GM12874 (cell line): ENCODE measurements around the gene CHD5.

ENCODE experiments used
- TF ChIP-seq, protein P1 (sequence below): IDR thresholded peaks from 2 replicates; pipeline ENCODE4 v1.5.1; 2011; ENCODE audit warnings: low read depth, mild to moderate bottlenecking, control low read depth, low read length, moderate library complexity; ENCODE audit not compliant: insufficient read depth

Gene CHD5

DNA sequence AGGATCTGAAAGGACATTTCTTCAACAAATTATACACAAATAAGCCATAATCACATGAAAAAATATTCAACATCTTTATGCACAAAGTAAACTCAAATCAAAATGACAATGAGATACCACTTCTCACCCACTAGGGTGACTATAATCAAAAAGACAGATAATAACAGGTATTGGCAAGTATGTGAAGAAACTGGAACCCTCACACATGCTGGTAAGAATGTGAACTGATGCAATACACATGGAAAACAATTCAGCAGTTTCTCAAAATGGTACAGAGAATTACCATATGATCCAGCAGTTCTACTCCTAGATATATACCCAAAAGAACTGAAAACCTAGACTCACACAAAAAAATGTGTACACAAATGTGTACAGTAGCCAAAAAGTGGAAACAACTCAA is 62.5 kb downstream of the CHD5 start:
- TF ChIP-seq, protein P1, sequence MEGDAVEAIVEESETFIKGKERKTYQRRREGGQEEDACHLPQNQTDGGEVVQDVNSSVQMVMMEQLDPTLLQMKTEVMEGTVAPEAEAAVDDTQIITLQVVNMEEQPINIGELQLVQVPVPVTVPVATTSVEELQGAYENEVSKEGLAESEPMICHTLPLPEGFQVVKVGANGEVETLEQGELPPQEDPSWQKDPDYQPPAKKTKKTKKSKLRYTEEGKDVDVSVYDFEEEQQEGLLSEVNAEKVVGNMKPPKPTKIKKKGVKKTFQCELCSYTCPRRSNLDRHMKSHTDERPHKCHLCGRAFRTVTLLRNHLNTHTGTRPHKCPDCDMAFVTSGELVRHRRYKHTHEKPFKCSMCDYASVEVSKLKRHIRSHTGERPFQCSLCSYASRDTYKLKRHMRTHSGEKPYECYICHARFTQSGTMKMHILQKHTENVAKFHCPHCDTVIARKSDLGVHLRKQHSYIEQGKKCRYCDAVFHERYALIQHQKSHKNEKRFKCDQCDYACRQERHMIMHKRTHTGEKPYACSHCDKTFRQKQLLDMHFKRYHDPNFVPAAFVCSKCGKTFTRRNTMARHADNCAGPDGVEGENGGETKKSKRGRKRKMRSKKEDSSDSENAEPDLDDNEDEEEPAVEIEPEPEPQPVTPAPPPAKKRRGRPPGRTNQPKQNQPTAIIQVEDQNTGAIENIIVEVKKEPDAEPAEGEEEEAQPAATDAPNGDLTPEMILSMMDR: no peak

DNA sequence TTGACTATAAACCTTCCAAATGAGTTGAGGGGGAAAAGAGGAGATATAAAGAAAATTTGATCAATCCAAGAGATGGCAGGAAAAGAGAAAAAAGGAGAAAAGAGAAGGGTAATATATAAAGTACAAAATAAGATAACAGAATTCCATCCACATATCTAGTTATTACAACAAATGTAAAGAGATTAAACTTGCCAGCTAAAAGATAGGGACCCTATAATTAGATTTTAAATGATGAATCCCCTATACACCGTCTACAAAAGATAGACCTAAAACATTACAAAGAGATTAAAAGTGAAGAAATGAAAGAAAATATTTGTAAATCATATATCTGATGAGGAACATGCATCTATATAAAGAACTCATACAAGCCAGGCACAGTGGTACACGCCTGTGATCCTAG is 63.1 kb downstream of the CHD5 start:
- TF ChIP-seq, protein P1: no peak

DNA sequence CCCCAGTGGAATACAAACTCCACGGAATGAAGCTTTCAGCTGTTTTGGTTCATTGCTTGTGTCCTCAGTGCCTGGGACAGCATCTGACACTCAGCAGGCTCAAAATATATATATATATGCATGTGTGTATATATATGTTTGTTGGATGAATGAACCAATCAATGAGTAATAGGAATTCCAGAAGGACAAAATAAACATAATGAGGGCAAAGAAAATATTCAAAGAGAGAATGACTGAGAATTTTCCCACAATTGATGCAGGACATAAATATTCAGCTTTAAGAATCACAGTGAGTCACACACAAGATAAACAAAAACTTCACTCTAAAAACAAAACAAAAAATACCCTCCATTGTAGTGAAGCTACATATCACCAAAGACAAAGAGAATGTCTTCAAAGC is 64.0 kb downstream of the CHD5 start:
- TF ChIP-seq, protein P1: no peak

DNA sequence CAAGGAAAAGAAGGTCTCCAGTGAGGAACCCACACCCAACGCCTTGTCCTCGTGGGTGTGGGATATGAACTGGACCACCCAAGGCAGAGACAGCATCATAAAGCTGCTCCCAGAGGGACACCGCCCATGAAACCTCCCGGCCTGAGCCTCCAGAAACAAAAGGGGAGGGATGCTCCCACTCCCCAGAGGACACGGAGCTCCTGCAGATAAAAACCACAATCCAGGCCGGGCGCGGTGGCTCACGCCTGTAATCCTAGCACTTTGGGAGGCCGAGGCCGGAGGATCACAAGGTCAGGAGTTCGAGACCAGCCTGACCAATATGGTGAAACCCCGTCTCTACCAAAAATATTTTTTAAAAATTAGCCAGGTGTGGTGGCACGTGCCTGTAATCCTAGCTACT is 66.4 kb downstream of the CHD5 start:
- TF ChIP-seq, protein P1: no peak

DNA sequence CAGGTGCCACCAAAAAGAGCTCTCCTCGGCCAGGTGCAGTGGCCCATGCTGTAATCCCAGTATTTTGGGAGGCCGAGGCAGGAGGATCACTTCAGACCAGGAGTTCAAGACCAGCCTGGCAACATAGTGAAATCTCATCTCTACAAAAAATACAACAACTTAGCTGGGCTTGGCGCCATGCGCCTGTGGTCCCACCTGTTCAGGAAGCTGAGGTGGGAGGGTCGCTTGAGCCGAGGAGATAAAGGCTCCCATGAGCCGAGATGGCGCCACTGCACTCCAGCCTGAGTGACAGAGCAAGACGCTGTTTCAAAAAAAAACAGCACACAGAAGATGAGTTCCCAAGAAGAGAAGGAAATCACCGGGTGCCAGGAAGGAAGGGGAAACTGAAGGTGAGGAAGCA is 67.0 kb downstream of the CHD5 start:
- TF ChIP-seq, protein P1: no peak

DNA sequence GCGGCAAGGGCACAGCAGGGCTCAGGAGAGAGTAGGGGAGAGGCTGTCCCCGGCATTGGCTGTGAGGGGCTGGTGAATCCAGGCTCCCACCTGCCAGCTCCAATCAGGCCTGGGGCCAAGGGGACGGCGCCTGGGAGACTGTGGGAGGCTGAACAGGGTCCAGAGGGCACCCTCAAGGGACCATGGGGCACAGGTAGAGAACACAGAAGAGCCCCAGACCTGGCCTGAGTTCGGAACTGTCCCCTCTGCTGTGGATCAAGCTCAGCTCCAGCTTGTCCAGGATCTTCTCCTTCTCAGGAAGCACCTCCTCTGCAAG is 67.5 kb downstream of the CHD5 start:
- TF ChIP-seq, protein P1: no peak

DNA sequence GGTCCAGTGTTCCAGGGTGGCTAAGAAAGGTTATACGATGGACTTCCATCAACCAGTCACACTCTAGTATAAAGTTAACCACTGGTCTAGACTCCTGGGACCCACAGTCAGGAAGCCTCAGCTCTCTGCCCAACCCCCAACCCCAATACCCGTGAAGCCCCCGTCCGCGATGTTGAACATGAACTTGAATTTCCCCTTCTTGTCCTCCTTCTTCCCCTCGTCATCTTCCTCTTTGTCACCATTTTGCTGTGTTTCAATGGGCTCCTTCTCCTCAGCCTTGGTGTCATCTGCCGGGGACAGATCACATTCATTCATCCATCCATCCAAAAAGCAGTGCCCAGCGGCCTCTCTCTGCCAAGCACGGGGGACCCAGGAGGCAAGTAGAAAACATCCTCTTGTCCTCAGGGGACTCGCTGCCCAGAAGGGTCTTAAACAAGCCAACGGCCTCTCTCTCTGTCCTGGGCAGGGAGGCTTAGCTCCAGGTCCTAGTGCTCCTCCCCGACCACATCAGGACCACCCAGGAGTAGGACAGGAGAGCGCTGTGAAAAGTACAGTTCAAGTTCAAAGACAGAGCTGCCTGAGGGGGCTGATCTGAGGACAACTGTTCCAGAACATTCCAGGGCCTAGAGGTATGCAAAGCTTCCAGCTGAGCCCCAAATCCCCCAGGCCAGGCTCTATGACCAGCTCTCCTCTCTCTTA is 68.0 kb downstream of the CHD5 start:
- TF ChIP-seq, protein P1: no peak
